Raji (cell line): Measurements from ENCODE around the gene DNM1L.

ENCODE experiments used
- POLR2A ChIP-seq: IDR thresholded peaks from 2 replicates; pipeline ENCODE4 v1.6.1; 2011; ENCODE audit warnings: low read depth, low read length, control low read depth; ENCODE audit not compliant: insufficient read depth

DNM1L gene

DNA sequence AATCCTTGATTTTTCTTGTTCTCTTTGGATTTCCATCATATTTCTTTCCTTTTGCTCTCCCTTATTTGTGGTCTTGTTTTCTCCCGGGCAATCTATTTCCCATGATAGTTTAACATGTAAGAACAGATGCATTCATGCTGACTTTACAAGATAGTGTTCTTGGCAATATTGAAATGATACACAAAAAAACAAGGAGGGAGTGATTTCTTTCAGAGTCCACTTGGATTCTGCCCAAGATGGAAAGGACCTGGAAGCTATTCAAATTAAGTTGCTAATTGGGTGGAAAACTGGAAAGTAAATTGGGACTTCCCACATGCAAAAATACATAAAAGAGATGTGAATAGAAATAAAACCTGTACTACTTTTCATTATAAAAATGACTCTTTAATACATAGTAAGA is 91.0 kb downstream of the DNM1L start:
- TF ChIP-seq POLR2A: no peak

DNA sequence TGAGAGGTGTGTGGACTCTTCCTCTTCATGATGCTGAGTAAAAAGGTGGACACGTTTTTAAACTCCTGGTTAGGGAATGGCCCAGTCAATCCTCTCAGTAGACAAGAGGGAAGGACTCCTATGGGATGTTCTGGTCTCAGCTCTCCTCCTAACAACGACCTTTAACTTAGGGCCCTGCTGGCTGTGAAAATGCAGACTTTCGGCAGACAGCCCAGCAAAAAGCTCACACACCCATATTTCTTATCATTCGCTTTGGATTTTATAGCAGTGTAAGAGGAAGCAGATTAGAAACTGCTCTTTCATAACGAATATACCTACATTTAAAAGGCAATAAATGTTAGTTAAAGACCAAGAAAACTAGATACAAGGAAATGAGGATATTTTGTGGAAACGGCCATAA is 94.6 kb downstream of the DNM1L start:
- TF ChIP-seq POLR2A: no peak

DNA sequence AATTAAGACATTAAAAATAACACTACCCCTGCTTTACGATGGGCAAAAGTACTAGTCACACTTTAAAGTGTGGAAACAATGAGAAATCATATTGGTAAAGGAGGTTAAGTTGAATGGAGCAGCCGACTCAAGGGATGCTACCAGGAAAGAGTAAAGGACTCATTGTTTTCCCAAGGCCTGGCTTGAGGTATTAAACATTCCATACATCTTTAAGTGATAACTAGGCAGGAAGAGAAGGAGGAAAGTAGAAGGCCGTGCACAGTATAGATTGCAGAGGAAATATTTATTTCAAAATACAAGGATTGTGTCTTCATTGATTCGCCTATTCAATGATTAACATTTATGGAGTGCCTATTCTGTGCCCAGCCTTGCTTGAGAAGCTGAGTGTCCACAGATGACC is 97.2 kb downstream of the DNM1L start:
- no peak for TF ChIP-seq POLR2A

DNA sequence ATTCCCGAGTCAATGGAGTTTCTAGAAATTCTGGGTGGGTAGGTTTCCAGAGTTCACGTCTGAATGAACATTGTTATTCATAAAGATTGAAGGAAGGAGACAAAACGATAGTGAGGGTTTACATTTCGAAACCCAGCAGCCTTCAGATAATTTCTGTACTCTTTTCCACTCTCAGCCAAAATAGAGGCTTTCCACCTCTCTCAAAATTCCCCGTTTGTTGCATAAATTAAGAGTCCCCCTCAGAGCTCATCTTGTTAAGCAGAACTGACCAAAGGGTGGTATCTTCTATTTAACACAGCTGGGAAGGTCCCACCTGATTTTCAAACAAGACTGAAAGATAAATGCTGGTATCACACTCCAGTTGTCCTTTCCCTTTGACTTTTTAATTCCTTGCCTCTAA is 98.1 kb downstream of the DNM1L start:
- no peak for TF ChIP-seq POLR2A

DNA sequence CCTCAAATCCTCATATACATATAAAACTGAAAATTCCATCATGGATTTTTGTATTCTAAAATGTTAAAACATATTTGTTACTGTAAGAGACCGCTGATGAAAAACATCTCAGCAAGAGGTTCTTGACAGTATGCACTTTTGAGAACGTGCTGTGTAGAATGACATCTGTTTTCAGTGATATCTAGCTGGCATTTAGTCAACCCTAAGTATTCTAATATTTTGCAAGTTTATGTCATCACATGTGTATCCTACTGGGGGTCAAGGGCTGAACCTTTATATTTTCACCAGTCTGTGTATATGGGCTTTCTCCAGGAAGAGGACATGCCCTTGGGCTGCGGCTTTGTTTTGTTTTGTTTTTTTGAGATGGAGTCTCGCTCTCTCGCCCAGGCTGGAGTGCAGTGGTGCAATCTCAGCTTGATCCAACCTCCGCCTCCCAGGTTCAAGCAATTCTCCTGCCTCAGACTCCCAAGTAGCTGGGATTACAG is 98.6 kb downstream of the DNM1L start:
- no peak for TF ChIP-seq POLR2A

DNA sequence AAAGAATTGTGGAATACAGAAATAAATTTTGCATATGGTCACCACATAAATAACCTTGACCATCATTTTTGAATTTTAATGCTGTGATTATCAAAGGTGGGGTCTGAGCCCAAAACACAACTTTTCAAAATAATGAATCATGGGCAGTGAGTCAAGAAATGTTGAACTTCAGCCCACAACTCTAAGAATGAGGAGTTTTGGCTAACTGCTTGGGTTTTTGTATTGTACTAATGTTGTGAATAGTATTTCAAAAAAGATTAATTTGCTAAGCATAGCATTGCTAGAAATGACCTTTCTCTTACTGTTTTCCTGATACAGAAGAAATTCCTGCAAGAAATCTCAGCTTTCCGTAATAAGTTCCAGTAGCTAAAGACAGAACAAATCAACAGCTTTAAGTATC is 101.0 kb downstream of the DNM1L start:
- no peak for TF ChIP-seq POLR2A

DNA sequence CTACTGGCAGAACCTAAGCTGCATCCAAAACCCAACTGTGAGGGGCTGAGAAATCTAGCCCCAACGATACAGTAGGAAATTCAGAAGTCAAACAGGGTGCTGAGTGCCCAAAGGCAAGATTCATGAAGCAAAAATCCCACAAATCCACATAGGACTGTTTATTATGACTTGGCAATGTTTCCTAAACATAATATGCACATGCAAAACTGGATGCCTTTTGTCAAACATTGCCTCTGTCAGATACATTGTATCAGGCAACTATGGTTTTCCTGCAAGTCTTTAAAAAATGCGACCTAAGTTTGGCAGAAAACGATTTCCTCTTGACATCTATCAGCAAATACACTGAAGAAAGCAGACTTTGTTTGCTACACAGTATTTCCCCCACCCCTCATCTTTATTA is 103.9 kb downstream of the DNM1L start:
- TF ChIP-seq POLR2A: no peak

DNA sequence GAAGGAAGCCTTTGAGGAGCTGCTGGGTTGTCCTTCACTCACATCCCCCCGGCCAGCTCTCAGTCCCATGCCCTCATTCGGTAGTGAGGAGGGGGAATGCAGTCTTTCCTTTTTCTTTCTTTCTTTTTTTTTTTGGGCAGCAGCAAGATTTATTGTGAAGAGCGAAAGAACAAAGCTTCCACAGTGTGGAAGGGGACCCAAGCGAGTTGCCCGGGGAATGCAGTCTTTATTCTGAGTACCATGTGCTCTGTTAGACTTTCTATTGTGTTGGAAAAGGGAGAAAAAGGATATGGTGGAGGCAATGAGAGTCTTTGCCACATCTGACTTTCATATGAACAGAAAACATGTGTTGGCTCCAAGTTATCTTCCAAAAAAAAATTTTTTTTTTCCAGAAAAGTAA is 106.5 kb downstream of the DNM1L start:
- TF ChIP-seq POLR2A: no peak

DNA sequence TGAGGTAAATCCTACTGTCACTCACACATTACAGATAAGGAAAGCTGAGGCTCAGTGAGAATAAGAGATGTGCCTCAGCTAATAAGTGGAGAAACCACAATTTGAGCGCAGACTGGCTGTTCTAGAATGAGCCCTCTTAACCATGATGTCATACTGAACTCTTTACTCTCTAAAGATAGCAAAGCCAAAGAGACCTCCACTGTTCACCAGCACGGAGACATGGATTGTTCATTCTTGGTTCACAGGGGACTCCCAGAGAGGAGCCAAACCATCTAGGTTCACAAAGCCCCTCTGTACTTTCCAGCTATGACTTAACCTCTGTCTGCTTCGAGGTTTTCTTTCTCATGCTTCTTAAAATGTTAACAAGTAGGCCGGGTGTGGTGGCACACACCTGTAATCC is 109.3 kb downstream of the DNM1L start:
- TF ChIP-seq POLR2A: no peak

DNA sequence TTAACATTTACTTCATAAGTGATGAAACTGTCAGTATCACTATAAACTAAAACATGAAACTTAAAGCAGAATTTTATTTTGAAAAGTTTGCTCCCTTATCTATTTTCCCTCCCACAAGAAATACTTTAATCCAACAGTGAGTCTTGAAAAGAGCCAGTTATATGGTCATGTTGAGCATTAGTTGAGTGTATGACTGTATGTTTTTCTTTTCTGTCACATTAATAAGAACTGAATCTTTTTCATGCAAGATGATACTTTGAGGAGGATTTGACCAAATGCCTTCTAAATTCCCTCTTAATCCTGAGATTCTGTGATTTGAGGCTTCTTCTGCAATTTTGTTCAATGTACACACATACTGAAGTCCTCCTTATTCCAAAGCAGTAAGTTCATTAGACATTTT is 110.3 kb downstream of the DNM1L start:
- TF ChIP-seq POLR2A: no peak

DNA sequence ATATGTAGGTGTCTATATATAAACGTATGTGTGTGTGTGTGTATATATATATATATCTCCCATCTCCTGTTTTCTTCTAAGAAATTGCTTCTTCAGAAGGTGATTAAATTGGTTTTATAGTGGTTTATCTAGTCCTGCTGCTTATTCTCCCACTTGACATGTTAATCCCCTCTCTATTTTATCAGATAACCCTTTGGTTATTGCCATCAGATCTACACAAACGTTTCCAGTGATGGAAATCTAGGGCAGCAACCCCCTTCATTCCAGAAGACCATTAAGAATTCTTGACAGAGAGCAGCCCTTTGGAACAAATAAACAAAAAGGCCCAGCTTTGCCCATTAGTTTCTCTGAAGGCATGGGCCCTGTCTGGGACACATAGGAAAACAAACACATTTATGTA is 110.8 kb downstream of the DNM1L start:
- no peak for TF ChIP-seq POLR2A

DNA sequence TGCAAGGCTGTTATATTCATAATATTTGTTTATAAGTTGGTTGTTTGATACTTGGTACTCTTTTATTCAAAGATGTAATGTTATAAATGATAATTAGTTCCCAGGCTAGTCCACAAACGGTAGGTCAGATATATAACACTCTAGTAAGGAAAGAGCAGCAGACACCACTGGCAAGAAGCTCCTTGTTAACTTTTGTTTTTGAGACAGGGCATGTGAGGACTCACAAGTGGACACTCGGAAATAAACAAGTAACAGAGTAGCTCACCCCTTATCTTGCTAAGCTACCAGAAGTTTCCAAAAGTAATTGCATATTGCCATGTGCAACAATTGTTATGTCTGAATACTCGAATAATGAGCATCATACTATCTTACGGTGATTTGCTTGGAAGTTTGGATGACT is 115.2 kb downstream of the DNM1L start:
- TF ChIP-seq POLR2A: no peak
